ENCODE data around the gene EIF4G3.
A peak's percentile ranks its signal among the peaks of the same experiment; 100 is the strongest.
"Not testable (repeated sequence)": the region's sequence is repeated elsewhere in the genome, so short reads cannot be mapped to it uniquely, and the experiment has no call there.

Gene EIF4G3

GRCh38 chr1:21176586-21177555 lies at the start of gene EIF4G3:
TSS of gene EIF4G3 (minus strand) at chr1:21176897. CDS start at chr1:21002742, 174,155 bp downstream.
- DNase-seq (ENCODE audit: low read depth): peak; percentile 99

GRCh38 chr1:21225065-21225464 lies 48.4 kb upstream of the EIF4G3 start:
- no peak for DNase-seq (ENCODE audit: low read depth)

- DNase-seq (ENCODE audit: low read depth): no peak
Measured at GRCh38 chr1:21220815-21221214, 44.1 kb upstream of the EIF4G3 start.

- no peak for DNase-seq (ENCODE audit: low read depth)
Measured at GRCh38 chr1:21219674-21220073, 43.0 kb upstream of the EIF4G3 start.

GRCh38 chr1:21217812-21218596 lies 41.3 kb upstream of the EIF4G3 start:
- no peak for DNase-seq (ENCODE audit: low read depth)

- peak; percentile 45 for DNase-seq (ENCODE audit: low read depth)
Measured at GRCh38 chr1:21216835-21217811, 40.4 kb upstream of the EIF4G3 start.

- no peak for DNase-seq (ENCODE audit: low read depth)
Measured at GRCh38 chr1:21212126-21212525, 35.4 kb upstream of the EIF4G3 start.

GRCh38 chr1:21208137-21208700 lies 31.5 kb upstream of the EIF4G3 start:
- not testable (repeated sequence) for DNase-seq (ENCODE audit: low read depth)

- no peak for DNase-seq (ENCODE audit: low read depth)
Measured at GRCh38 chr1:21206117-21206516, 29.4 kb upstream of the EIF4G3 start.

GRCh38 chr1:21205416-21205815 lies 28.7 kb upstream of the EIF4G3 start:
- DNase-seq (ENCODE audit: low read depth): no peak

GRCh38 chr1:21201650-21202049 lies 25.0 kb upstream of the EIF4G3 start:
- DNase-seq (ENCODE audit: low read depth): no peak

- not testable (repeated sequence) for DNase-seq (ENCODE audit: low read depth)
Measured at GRCh38 chr1:21201238-21201637, 24.5 kb upstream of the EIF4G3 start.

GRCh38 chr1:21200767-21201166 lies 24.1 kb upstream of the EIF4G3 start:
- no peak for DNase-seq (ENCODE audit: low read depth)

GRCh38 chr1:21198929-21199328 lies 22.2 kb upstream of the EIF4G3 start:
- DNase-seq (ENCODE audit: low read depth): no peak

GRCh38 chr1:21192871-21193270 lies 16.2 kb upstream of the EIF4G3 start:
- DNase-seq (ENCODE audit: low read depth): no peak

GRCh38 chr1:21192284-21192683 lies 15.6 kb upstream of the EIF4G3 start:
- no peak for DNase-seq (ENCODE audit: low read depth)

GRCh38 chr1:21190771-21191170 lies 14.1 kb upstream of the EIF4G3 start:
- not testable (repeated sequence) for DNase-seq (ENCODE audit: low read depth)

- DNase-seq (ENCODE audit: low read depth): no peak
Measured at GRCh38 chr1:21189906-21190500, 13.3 kb upstream of the EIF4G3 start.

GRCh38 chr1:21189421-21189820 lies 12.7 kb upstream of the EIF4G3 start:
- no peak for DNase-seq (ENCODE audit: low read depth)

- DNase-seq (ENCODE audit: low read depth): no peak
Measured at GRCh38 chr1:21188235-21188634, 11.5 kb upstream of the EIF4G3 start.

- no peak for DNase-seq (ENCODE audit: low read depth)
Measured at GRCh38 chr1:21185221-21185731, 8.6 kb upstream of the EIF4G3 start.

Data from stimulated activated CD8-positive, alpha-beta memory T cell treated with anti-CD3 and anti-CD28 coated beads, Interleukin-7, amount 100 ng/mL, for 24 hours (primary cell).